HG02981 (cell line): ENCODE data around the gene TRAP1.

ENCODE experiments used
- ATAC-seq: cut with Tn5 transposase; IDR thresholded peaks from one replicate; pipeline ENCODE4 v1.9.1; 2021; ENCODE audit warnings: mild to moderate bottlenecking, moderate library complexity; ENCODE audit not compliant: unreplicated experiment

Gene TRAP1

GRCh38 chr16:3737181-3737580, 19.9 kb upstream of the TRAP1 start:
- no peak for ATAC-seq

- ATAC-seq, result no peak
Measured at GRCh38 chr16:3736116-3736515, 18.8 kb upstream of the TRAP1 start.

DNA sequence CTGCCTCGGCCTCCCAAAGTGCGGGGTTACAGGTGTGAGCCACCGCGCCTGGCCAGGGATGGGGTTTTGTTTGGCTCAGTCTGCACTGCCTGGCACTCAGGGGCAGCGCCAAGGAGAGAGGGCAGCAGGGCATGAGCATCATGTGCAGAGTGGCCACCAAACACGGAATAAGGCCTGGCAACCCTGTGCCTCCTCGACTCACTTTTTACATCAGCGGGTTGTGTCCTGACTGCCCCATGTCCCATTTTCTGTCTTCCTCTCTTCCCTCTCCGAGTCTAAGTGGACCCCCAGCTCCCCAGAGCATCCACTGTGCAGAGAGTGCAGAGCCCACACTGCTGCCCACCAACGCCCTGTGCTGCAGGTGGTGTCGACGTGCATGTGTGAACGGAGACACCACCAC, 18.2 kb upstream of the TRAP1 start:
- ATAC-seq, result no peak

DNA sequence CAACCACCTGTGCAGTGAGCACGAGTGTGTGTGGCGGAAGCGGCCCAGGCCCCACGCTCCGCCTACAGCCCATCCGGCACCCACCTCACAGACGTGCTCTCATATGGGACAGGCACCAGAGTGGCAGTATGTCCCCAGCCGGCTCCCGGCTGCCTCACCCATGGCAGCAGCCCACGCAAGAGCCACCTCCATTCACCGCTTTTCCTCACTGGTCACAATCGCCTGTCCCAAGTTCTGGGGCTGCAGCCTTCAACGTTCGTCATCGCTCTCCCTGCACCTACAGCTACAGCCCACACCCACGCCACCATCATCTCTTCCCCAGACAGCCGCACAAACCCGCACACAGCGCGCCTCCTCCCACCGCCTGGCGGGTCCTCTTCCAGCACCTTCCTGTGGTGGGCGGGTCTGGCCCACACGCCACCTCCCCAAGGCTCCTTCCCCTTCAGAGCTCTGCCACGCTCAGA, 17.5 kb upstream of the TRAP1 start:
- ATAC-seq, result no peak

DNA sequence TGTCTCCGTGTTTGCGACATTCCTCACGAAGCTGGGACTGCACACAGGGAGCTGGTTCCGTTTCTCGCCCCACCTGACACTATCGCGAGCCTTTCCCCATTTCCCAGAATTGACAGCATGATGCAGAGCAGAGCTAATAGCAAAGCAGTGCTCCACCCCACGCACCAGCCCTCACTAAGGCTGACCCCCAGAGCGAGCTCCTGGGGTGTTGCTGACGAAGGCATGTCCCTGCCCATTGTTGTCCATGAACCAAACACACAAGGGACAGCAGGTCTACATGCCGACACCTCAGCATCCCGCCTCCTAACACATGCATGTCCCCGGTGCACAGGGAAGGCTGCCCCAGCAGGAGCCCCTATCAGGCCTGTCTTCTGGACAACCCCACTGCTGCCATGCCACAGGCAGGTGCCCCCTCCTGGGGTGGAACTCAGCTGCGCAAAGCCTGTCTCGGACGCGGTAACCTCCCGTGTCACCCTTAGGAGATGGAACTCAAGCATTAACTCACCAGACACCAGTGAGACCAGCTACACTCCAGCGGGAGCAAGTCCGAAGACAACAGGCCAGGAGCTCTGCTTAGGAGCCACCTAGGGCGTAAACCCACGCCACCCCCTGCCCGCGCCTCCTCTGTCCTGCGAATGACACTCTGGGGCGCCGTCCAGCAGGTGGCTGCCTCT, 16.9 kb upstream of the TRAP1 start:
- ATAC-seq, result no peak

GRCh38 chr16:3732171-3732570, 14.8 kb upstream of the TRAP1 start:
- ATAC-seq, result no peak

GRCh38 chr16:3731126-3731935, 14.0 kb upstream of the TRAP1 start:
- ATAC-seq, result no peak

- ATAC-seq, result no peak
Measured at GRCh38 chr16:3730161-3731125, 13.1 kb upstream of the TRAP1 start.

- no peak for ATAC-seq
Measured at GRCh38 chr16:3729161-3730112, 12.1 kb upstream of the TRAP1 start.

- no peak for ATAC-seq
Measured at GRCh38 chr16:3728424-3729160, 11.3 kb upstream of the TRAP1 start.

DNA sequence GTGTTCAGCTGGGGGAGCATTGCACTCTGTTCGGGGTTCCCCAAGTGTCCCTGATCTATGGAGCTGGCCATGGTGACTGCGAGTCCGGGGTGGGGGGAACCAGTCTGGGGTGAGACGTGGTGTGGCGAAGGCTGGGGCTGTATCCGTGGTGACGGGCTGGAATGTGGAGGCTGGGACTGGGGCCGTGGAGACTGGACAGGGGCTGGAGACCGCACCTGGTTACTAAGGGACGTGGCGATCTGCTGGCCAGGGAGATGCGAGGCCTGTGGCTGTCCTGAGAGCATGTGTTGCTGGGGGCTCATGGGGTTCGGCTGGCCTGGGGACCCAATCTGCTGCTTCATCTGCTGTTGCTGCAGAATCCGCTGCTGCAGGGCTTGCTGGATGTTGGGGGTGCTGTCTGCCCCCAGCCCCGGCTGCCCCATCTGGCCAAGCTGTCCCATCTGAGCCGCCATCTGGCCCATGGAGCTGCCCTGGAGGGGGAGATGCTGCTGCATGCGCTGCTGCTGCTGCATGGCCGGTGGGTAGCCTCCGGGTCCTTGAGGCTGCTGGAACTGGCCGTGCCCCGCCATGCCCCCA, 10.6 kb upstream of the TRAP1 start:
- ATAC-seq, result no peak

DNA sequence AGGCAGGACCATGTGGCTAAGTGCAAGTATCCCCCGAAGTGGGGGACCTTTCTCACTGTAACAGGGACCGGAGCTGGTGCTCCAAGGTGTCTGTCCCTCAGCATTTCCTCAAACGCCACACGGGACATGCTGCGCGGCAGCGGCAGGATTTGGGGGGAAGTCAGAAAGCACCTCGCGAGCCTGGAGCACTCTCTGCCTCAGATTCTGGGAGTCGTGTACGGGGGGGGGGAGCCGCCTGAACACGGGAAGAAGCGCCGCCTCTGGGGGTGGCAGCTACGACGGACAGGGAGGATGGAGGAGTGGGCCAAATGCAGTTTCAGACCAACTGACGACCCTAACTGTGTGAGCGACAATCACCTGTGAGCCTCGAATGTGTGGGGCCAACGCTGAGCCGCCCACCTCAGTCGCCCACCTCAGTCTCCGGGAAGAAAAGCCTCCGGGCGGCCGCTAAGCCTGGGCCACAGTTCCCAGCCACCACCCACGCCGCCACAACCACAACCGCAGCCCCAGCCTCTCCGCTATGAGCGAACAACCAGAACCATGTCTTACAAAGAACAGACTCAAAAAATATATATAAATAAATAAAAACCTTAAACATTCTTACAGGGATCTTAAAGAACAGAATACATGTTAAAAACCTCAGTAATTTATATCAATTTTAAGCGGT, 8.8 kb upstream of the TRAP1 start:
- no peak for ATAC-seq

- ATAC-seq, result no peak
Measured at GRCh38 chr16:3725276-3725675, 8.0 kb upstream of the TRAP1 start.

DNA sequence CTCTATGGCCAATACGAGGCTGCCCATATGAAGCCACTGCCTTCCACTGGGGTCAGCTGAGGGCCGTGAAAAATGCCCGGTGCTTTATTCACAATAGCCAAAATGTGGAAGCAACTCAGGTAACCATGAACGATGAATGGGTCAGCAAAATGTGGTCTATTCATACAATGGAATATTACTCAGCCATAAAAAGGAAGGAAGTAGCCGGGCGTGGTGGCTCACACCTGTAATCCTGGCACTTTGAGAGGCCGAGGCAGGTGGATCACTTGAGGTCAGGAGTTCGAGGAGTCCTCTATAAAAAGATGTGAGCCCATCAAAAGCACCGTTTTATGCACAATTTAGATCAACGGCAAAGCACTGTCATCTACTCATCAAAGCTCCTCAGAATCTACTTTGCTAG, 5.2 kb upstream of the TRAP1 start:
- no peak for ATAC-seq

DNA sequence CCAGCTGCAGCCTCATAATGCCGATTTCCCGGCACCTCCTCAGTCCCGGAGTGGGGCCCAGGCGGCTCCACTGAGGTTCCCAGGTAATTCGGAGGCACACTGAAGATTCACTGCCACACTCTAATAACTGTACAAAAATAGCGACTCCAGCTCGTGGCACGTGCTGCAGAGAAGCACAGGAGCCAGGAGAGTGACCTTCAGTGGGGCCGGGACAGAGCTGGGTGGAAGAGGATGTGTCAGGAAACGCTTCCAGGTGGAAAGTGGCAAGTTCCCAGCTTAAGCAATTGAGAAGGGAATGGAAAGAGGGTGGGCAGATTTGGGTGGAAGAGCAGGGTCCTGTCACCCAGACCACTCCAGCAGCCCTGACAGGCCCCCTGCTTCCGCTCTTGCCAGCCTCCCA, 3.1 kb upstream of the TRAP1 start:
- no peak for ATAC-seq

- ATAC-seq, result no peak
Measured at GRCh38 chr16:3718628-3719027, 1.3 kb upstream of the TRAP1 start.

- no peak for ATAC-seq
Measured at GRCh38 chr16:3718019-3718391, 681 bp upstream of the TRAP1 start.

DNA sequence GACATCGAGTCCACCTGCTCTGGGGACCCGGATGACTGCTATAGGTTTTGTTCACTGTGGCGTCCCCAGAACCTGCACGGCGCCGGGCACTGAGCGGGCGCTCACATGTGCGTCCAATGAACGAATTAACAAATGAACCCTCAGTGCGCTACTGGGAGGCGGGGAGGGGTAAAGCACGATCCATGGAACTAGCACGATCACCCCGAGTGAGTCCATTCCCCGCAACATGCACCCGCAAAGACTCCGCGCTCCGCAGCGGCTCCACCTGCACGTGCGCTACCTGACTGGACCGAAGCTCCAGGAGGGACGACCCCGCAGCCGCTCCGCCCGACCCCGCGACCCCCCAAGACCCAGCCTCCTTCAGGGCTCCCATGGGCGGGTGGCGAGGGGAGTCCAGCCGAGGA, 491 bp downstream of the TRAP1 start:
- ATAC-seq, result peak; percentile 28

DNA sequence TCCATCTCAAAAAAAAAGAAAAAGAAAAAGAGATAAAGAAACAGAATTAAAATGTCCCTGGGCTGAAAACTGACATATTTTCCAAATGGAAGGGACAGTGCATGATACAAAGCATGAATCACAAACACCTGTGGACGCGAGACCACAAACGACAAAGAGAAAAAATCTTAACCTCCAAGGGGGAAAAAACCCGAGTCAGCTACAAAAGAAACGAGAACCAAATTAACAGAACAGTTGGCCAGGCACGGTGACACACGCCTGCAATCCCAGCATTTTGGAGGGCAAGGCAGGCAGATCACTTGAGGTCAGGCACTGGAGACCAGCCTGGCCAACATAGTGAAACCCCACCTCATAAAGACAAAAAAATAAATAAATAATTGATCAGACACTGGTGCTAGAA, 1.9 kb downstream of the TRAP1 start:
- ATAC-seq, result no peak
